Esophagus muscularis mucosa (tissue), 4 donors: ENCODE measurements around the gene PTPRN.

Source experiments
- CTCF ChIP-seq, 3 experiments: fragments of 200-600 bp in 2 of 3; fragments of 450-650 bp in 1 of 3; sonication (generic) in 2 of 3; IDR thresholded peaks; one replicate each; pipeline ENCODE4 v1.5.1; 2017 to 2019; ENCODE audit warnings: antibody characterized with exemption in 3 of 3, mild to moderate bottlenecking in 2 of 3, moderate library complexity in 1 of 3
- EP300 ChIP-seq: sonication (generic); formaldehyde crosslinking; IDR thresholded peaks from one replicate; pipeline ENCODE4 v1.6.1; 2017; ENCODE audit warnings: antibody characterized with exemption
- POLR2A ChIP-seq: fragments of 450-650 bp; IDR thresholded peaks from one replicate; pipeline ENCODE4 v1.6.1; 2017; ENCODE audit warnings: antibody characterized with exemption, moderate library complexity, mild to moderate bottlenecking, low read depth

GRCh38 chr2:219304223-219304622 lies 5.0 kb downstream of the PTPRN start:
- TF ChIP-seq POLR2A = no peak
- TF ChIP-seq EP300 = no peak
- no peak for TF ChIP-seq CTCF (IDR thresholded peaks at IDR 0.05)
